Vagina (tissue), 2 donors: ENCODE measurements around the gene CELF5. TPM values are rescaled to one million over a fixed set of nuclear protein-coding genes. Genes with fewer than 3 reads are reported as not detected.

ENCODE experiments used
- DNase-seq, 2 donors: peaks; one replicate each; pipeline ENCODE4 v3.0.0-alpha.2; 2017; ENCODE audit errors: extremely low spot score in 2 of 2
- H3K27ac ChIP-seq: fragments of 200-600 bp; sonication (generic); one replicate; pipeline ENCODE4 v1.5.1; 2019
- H3K27me3 ChIP-seq: fragments of 200-600 bp; sonication (generic); one replicate; pipeline ENCODE4 v1.5.1; 2019
- H3K36me3 ChIP-seq, 2 donors: fragments of 200-600 bp; sonication (generic); one replicate each; pipeline ENCODE4 v1.5.1; 2017 to 2019
- H3K4me1 ChIP-seq: fragments of 200-600 bp; sonication (generic); one replicate; pipeline ENCODE4 v1.5.1; 2019
- H3K4me3 ChIP-seq, 2 donors: fragments of 200-600 bp; sonication (generic); 1 replicate in 1 of 2; 2 replicates in 1 of 2; pipeline ENCODE4 v1.5.1; 2016 to 2019
- H3K9me3 ChIP-seq: fragments of 200-600 bp; sonication (generic); one replicate; pipeline ENCODE4 v1.5.1; 2019
- POLR2A ChIP-seq, 2 donors: fragments of 450-650 bp; IDR thresholded peaks; one replicate each; pipeline ENCODE4 v1.6.1; 2017; ENCODE audit warnings: antibody characterized with exemption in 2 of 2, mild to moderate bottlenecking in 2 of 2, moderate library complexity in 2 of 2
- POLR2AphosphoS5 ChIP-seq, 2 donors: sonication (generic); formaldehyde crosslinking; IDR thresholded peaks; one replicate each; pipeline ENCODE4 v1.9.0; 2017; ENCODE audit warnings: antibody characterized with exemption in 2 of 2, mild to moderate bottlenecking in 2 of 2, low read depth in 1 of 2; ENCODE audit not compliant: insufficient read depth in 1 of 2
- intact Hi-C: fragments of 100-400 bp; cut with DNase I; formaldehyde crosslinking; loops from one replicate; pipeline ENCODE4 v1.15.1; 2023
- total RNA-seq: library from RNA; depleted of rRNA; stranded (reverse); fragments of >200 nt; gene quantifications from one replicate; pipeline ENCODE4 v1.2.3, GENCODE V29; 2016
- TF ChIP-seq, protein P1 (sequence below), 3 experiments: fragments of 450-650 bp in 2 of 3; fragments of 200-600 bp in 1 of 3; sonication (generic) in 1 of 3; IDR thresholded peaks; one replicate each; pipeline ENCODE4 v1.5.1; 2017 to 2019; ENCODE audit warnings: antibody characterized with exemption in 3 of 3, mild to moderate bottlenecking in 2 of 3, moderate library complexity in 2 of 3

CELF5 gene
- total RNA-seq, result not detected

DNA sequence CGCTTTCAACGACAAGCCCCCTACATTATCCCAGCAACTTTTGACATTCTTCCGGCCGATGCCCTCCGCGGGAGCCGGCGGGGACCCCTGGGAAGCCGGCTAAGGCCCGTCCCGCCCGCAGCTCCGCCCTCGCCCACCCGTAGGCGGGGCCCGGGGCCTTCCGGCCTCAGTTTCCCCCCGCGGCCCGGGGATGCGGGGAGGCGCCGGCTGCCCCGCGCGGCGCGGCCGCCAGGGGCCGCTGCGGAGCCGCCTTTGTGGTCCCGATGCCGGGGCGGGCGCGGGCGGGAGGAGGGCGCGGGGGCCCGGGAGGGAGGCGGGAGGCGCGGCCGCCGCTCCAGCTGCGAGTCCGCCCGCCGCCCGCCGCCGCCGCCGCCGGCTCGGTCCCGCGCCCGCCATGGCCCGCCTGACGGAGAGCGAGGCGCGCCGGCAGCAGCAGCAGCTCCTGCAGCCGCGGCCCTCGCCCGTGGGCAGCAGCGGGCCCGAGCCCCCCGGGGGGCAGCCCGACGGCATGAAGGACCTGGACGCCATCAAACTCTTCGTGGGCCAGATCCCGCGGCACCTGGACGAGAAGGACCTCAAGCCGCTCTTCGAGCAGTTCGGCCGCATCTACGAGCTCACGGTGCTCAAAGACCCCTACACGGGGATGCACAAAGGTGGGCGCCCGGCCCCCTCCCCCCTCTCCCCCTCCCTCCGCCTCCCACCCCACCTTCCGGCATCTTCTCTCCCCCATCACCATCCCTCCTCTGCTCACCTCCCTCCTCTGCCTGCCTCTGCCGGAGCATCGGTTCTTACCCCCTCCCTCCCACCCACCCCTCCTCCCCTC is at the start of gene CELF5:
Gene CELF5 (plus strand): TSS at position 316 of the 823 bp plus-strand sequence. CDS start 79 bp downstream, at position 395.
- no peak for DNase-seq
- peaks cover 8% of the 10 kb centered on the region for H3K27me3 ChIP-seq

DNA sequence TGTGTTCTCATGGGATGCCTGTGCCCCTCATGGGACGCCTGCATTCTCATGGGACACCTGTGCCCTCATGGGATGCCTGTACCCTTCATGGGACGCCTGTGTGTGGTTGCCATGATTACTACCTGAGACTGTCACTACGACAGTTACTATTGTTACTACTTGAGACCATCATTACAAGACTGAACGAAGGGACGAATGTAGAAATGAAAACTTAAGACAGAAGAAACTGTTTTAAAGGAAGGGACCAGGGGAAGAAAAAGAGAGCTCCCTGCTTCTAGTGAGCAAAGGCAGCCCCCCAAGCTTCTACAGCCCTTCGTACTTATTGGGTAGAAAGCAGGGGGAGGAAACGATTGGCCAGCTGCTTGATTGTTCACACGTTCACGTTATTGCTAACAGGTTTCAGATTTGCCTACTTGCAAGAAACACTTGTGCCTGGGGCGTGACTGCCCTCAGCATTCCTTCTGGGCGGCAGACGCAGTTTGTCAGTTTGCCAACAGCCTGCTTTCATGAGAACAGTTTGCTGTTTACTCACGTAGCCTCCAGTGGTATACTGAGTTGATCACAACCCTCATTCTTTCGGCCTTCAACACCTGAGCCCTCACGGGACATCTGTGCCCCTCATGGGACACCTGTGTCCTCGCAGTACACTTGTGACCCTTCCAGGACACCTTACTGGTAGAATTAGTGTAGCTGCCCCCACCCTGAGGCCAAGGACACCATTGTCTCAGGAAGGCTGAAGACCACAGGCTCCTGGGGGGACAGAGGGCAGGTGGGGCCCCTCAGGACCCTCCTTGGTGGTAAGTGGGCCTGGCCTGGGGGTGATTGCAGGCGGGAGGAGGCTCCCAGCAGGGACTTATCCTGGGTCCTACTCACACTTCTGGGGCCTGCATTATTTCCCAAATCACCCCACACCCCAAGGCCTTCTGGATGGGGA is 48.4 kb upstream of the CELF5 start:
- no peak for DNase-seq
- Histone ChIP-seq H3K9me3 (no peaks in the 10 kb centered on the region), H3K27me3 (no peaks in the 10 kb centered on the region), H3K4me1 (peaks cover 21% of the 10 kb centered on the region), H3K4me3 (no peak overlapping the region), H3K36me3 (no peaks in the 10 kb centered on the region), H3K27ac (no peak overlapping the region)
- intact Hi-C loops, result no loop called here
- TF ChIP-seq POLR2AphosphoS5 (IDR thresholded peaks at IDR 0.05; ENCODE audit: insufficient read depth in 1 of 2, low read depth in 1 of 2), result no peak

More for the DNA sequence above, at the start of gene CELF5:
- H3K4me3 ChIP-seq, result peak within 1 kb of the TSS; percentile 20 to 48
- H3K36me3 ChIP-seq, result no peaks in the 10 kb centered on the region
- no peak within 1 kb of the TSS for H3K27ac ChIP-seq
- TF ChIP-seq, protein P1, sequence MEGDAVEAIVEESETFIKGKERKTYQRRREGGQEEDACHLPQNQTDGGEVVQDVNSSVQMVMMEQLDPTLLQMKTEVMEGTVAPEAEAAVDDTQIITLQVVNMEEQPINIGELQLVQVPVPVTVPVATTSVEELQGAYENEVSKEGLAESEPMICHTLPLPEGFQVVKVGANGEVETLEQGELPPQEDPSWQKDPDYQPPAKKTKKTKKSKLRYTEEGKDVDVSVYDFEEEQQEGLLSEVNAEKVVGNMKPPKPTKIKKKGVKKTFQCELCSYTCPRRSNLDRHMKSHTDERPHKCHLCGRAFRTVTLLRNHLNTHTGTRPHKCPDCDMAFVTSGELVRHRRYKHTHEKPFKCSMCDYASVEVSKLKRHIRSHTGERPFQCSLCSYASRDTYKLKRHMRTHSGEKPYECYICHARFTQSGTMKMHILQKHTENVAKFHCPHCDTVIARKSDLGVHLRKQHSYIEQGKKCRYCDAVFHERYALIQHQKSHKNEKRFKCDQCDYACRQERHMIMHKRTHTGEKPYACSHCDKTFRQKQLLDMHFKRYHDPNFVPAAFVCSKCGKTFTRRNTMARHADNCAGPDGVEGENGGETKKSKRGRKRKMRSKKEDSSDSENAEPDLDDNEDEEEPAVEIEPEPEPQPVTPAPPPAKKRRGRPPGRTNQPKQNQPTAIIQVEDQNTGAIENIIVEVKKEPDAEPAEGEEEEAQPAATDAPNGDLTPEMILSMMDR (IDR thresholded peaks at IDR 0.05), result peak in 1 of 3 experiments; percentile 56
- TF ChIP-seq POLR2A (IDR thresholded peaks at IDR 0.05), result no peak
- H3K9me3 ChIP-seq, result no peaks in the 10 kb centered on the region
- H3K4me1 ChIP-seq, result peaks cover 7% of the 10 kb centered on the region
- intact Hi-C loops, result no loop called here

DNA sequence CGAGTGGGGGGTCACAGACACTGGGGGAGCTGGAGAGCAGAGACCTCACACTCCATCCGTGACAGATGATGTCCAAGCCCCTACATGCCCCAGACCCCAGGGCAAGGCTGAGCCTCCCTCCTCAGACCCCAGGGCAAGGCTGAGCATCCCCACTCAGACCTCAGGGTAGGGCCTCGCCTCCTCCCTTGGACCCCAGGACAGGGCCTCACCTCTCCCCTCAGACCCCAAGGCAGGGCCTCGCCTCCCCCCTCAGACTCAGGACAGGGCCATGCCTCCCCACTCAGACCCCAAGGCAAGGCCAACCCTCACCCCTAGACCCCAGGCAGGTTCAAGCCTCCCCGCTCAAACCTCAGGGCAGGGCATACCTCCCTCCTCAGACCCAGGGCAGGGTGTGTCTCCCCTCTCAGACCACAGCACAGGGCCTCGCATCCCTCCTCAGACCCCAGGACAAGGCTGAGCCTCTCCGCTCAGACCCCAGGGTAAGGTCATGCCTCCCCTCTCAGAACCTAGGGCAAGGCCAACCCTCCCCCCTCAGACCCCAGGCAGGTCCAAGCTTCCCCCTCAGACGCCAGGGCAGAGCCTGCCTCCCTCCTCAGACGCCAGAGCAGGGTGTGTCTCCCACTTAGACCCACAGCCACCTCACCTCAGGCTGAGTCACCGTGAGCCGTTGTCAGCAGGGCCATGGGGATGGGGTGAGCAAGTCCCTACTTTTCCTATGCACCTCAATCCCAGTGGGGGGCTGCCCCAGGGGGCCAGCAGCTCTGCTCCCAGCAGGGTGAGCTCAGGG is 47.6 kb upstream of the CELF5 start:
- no peak for DNase-seq
- intact Hi-C loops, result no loop called here
- no peak for TF ChIP-seq POLR2A (IDR thresholded peaks at IDR 0.05)
- TF ChIP-seq, protein P1 (IDR thresholded peaks at IDR 0.05), result no peak
- peak in 1 of 2 donors; percentile 31 for TF ChIP-seq POLR2AphosphoS5 (IDR thresholded peaks at IDR 0.05; ENCODE audit: insufficient read depth in 1 of 2, low read depth in 1 of 2)
- Histone ChIP-seq H3K27me3 (no peaks in the 10 kb centered on the region), H3K4me1 (peaks cover 21% of the 10 kb centered on the region), H3K4me3 (no peak overlapping the region), H3K9me3 (no peaks in the 10 kb centered on the region), H3K27ac (no peak overlapping the region), H3K36me3 (no peaks in the 10 kb centered on the region)

DNA sequence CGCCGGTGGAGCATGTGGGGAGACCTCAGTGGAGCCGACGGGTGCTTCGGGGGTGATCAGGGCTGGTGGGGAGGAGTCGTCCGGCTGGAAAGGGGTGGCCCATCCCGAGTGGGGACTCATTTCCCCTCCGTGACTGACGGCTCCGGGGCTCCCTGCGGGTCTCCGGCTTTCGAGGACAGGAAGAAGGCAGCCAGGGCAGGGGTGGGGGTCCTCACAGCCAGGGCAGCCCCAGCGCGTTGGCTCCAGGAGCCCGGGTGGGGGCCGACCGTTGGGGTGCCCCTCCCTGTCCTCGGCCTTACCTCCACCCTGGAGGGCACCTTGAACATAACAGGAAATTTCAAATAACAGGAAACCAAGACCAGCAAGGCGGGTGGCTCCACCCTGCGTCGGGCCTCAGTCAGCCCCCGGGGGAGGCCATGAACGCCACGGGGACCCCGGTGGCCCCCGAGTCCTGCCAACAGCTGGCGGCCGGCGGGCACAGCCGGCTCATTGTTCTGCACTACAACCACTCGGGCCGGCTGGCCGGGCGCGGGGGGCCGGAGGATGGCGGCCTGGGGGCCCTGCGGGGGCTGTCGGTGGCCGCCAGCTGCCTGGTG is 46.0 kb upstream of the CELF5 start, which contains the start of gene S1PR4:
Gene S1PR4 (plus strand): TSS at position 393 of the 596 bp plus-strand sequence. CDS start 24 bp downstream, at position 417.
- Histone ChIP-seq H3K27me3 (no peaks in the 10 kb centered on the region), H3K4me1 (peaks cover 21% of the 10 kb centered on the region), H3K4me3 (peak within 1 kb of the TSS; percentile 9 to 30), H3K27ac (peak within 1 kb of the TSS; percentile 33), H3K9me3 (no peaks in the 10 kb centered on the region), H3K36me3 (no peaks in the 10 kb centered on the region)
- intact Hi-C loops, result no loop called here
- DNase-seq, result no peak
- TF ChIP-seq, protein P1 (IDR thresholded peaks at IDR 0.05), result no peak
- TF ChIP-seq POLR2A (IDR thresholded peaks at IDR 0.05) (no peak), POLR2AphosphoS5 (IDR thresholded peaks at IDR 0.05; ENCODE audit: insufficient read depth in 1 of 2, low read depth in 1 of 2) (no peak)
